ENCODE results near the gene IL1RAPL1. TPM values are rescaled to one million over a fixed set of nuclear protein-coding genes. Genes with fewer than 3 reads are reported as not detected.

The IL1RAPL1 gene
- total RNA-seq, 4 donors from 2014 or later: 0.78 TPM; not detected in 3

DNA sequence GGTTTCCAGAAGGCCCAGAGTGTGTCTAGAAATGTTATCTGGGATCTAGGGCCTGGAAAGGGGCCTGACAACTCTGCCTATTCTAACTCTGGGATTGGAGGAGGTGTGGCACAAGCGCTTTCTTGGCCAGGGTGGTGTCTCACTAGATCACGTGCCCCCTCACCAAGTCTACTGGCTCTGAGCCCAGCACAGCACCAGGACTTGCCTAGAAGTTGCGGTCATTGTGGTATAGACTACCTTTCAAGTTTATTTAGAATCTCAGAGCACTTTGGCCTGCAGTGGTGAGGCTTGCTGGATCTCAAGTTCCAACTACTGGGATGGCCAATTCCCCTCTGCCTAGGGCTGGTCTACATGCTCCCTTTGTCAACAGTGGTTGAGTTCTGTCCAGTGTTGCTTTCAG, 1404.8 kb downstream of the IL1RAPL1 start:
- intact Hi-C loops (cut with DNase I): no loop called here
- no peaks in the 10 kb centered on the region for H3K9me3 ChIP-seq
- no peaks in the 10 kb centered on the region for H3K27me3 ChIP-seq
- H3K27ac ChIP-seq: no peak overlapping the region
- WGBS, 2 donors: 100% methylated on average over 1 of the region's 3 CpGs; no CpG with 5 or more reads in 1 of the 2 donors
- H3K4me3 ChIP-seq (replicated peaks in 1 of 3): no peak overlapping the region
- H3K36me3 ChIP-seq: no peaks in the 10 kb centered on the region
- TF ChIP-seq CTCF (IDR thresholded peaks at IDR 0.05) (no peak), POLR2A (IDR thresholded peaks at IDR 0.05) (no peak)
- no peaks in the 10 kb centered on the region for H3K4me1 ChIP-seq
- DNase-seq: no peak

DNA sequence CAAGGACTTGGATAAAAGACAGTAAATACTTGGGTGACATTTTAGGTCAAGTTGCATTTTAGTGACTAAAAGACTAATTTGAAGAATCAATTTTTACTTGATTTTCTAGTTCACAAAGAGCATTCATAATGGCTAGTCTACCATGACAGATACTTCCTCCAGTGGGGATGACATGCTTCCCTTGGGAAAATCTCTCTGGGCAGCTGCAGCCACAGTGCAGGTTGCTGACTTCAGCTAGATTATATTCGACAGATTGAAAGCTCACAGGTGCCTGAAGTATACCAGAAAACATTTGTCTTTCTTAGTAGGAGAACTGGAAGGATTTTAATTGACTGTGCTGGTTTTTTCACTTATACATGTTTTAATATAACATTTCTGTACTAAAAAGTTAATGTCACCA, 1418.6 kb downstream of the IL1RAPL1 start:
- intact Hi-C loops (cut with DNase I): no loop called here
- Histone ChIP-seq H3K27ac (no peak overlapping the region), H3K4me1 (no peaks in the 10 kb centered on the region), H3K9me3 (no peaks in the 10 kb centered on the region), H3K4me3 (replicated peaks in 1 of 3) (no peak overlapping the region), H3K27me3 (no peaks in the 10 kb centered on the region), H3K36me3 (no peaks in the 10 kb centered on the region)
- 31 to 42% methylated on average over 1 of the region's 1 CpG for whole genome bisulfite sequencing, 2 donors
- TF ChIP-seq POLR2A (IDR thresholded peaks at IDR 0.05) (no peak), CTCF (IDR thresholded peaks at IDR 0.05) (no peak)
- no peak for DNase-seq

Small RNA genes within 50 kb of the gene (microRNA-seq; reads per million reads assigned to microRNA genes)
- not detected for gene MIR4666B

Small RNA genes within 50 kb of the gene (small RNA-seq; reads per million reads assigned to genes)
- gene MIR4666B: not detected
- gene RF00284: not detected
- gene RNA5SP500: 2.5 reads per million, percentile 68 among the genes with 10 or more reads in this experiment

Data from thyroid gland (tissue), 4 donors.